GM19099 (cell line): Measurements from ENCODE around the gene OXER1.

Experiments
- POLR2A ChIP-seq: IDR thresholded peaks from 3 replicates; pipeline ENCODE4 v1.6.1; 2011; ENCODE audit warnings: low read depth; ENCODE audit not compliant: insufficient read length; ENCODE audit errors: extremely low read depth

OXER1 gene

DNA sequence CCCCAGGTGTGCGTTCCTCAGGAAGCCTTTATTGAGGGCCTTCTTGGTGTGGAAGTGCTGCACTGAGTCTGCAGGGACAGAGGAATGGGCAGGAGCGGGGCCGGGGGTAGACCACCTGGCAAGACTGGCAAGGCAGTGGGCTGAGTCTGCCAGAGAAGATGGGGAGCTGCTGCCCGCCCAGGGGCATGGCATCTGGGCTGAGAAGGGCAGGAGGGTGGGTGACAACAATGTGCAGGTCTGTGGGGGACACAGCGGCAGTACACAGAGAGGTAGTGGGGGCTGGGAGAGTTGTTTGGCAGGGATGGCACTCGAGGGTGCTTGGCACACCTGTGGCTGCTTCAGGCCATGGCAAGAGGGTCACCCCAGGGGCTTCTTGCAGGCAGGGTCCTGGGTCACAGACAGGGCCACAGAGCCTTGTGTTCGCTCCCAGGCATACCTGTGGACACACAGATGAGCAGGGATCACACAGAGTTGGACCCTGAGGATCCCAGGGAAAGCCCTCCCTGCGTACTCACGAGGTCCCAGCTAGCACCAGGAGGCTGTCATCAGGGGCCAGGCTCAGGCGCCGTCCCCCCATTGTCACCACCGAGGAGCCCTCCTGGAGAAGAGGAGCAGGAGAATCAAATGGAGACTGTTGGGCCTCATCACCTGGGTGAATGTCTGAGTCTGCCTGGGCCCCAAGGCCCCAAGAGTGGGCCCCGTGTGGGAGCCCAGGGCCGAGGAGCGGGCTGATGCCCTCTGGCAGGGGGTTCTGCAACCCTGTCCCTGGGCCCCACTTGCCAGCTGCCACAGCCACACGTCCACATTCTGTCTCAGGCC, 3.4 kb upstream of the OXER1 start:
- no peak for TF ChIP-seq POLR2A

DNA sequence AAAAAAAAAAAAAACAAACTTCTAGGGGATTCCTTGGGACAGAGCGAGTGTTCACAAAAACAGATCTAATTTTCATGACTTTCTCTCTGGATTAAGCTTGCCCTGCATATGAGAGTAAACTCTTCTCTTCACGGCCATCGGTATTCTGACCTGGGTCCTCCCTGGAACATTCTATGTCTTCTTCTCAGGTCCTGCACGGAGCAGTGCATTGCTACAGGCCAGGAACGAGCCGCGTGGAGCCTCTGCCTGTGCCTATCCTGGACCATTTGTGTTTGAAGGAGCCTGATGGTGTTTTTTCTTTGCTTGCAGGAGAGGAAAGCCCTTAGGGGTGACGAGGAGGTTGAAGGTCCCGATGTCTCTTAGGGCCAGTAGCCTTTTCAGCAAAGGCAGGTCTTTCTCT, 1.8 kb upstream of the OXER1 start:
- no peak for TF ChIP-seq POLR2A

DNA sequence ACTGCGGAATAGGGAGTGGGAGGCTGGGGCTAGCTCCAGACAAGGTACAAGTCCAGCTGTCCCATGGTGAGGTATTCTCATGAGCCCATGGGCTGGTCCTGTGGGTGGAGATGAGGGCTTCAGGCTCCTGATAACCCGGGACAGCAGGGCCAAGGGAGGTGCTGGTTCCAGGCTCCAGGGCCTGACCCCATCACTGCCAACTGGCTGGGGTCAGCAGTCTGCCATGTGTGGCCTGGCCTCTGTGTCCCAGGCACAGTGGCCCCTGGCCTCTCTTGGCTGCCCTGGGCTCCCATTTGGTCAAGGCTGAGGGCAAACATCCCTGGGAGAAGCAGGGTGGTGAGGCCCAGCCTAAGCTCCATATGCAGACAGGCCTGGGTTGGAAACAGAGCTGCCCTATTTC, 966 bp upstream of the OXER1 start:
- TF ChIP-seq POLR2A: no peak

DNA sequence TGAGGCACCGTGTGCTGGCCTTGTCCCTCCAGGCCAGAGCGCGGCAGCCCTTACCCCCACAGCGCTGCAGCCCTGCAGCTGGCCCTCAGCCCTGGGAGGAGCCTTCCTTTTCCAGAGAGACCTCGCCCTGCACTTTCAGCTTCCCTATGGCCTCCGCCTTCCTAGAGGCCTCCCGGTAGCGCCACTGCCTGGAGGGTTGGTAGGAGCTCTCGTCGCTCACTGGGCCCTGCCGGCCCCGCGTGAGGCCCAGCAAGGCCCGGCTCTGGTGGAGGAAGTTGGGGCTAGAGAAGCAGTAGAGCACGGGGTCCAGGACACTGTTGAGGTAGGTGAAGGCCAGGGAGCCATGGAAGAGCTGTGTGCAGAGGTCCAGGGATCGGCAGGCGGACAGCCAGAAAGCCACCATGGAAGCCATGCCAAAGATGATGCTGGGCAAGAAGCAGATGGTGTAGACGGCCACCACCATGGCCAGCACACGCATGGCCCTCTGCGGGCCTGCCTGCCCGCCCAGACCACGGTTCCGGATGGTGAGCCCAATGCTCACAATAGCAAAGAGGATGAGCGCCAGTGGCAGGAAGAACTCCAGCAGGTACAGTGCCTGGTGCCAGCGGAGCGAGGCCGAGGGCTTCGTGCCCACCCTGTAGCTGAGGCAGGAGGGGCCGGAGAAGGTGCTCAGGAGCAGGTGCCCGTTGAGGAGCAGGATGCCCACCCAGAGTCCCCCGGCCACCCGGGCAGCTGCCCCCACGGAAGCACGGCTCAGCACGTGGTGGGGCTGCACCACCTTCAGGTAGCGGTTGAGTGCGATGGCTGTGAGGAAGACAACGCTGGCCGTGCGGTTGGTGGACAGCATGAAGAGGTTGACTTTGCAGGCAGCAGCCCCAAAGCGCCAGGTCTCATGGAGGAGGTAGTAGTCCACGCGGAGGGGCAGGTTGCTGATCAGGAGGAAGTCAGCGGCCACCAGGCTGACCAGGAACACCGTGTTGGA, 821 bp downstream of the OXER1 start:
- TF ChIP-seq POLR2A: no peak

DNA sequence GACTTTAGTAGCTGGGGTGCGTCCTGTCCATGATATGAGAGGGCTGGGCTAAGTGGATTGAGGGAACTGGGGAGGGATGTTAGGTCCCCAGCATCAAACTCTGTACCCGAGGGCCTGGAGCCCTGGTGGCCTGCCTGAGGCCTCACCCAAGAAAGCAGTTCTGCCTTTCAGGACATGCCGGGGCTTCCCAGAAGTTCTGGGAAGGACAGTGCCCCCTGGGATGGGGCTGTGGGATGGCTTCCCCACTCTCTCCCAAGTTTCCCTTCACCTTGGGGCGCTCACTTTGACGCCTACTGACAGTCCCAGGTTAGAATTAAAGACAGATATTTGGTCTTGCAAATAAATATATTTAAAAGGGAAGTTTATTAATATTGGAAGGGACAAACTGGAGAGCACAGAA, 1.8 kb downstream of the OXER1 start:
- no peak for TF ChIP-seq POLR2A

DNA sequence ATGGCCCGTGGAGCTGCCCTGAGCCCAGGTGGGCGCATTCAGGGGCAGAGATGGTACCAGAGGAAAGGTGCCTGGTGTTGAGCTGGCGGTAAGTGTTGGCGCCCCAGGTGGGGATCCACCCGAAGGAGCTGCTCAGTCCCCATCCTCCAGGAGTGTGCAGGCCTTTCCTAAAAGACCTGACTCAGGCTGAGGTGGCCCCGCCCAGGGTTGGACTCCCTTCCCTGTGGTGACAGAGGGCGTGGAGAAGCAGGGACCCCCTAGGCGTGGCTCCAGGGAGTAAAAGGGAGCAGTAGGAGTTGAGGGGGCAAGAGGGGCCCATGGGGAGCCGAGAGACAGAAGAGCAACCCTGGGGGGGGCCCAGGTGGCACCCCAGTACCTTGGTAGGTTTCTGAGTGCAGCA, 2.4 kb downstream of the OXER1 start:
- no peak for TF ChIP-seq POLR2A

DNA sequence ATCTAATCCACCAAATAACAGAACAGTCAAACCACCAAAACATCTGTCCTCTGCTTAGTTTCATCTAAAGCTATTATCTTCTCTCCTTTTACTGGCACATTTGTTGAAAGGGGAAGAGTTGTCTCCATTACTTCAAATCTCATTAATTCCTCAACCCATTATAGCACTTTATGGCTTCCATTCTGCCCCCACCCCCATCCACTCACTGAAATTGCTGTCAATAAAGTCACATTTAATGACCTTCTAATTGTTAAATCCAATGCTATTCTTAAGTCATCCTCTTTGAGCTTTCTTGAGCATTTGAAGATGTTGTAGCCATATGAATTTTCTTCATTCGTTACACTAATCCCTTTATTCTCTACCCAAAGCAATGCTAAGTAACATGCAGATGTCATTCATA, 5.2 kb downstream of the OXER1 start:
- no peak for TF ChIP-seq POLR2A

DNA sequence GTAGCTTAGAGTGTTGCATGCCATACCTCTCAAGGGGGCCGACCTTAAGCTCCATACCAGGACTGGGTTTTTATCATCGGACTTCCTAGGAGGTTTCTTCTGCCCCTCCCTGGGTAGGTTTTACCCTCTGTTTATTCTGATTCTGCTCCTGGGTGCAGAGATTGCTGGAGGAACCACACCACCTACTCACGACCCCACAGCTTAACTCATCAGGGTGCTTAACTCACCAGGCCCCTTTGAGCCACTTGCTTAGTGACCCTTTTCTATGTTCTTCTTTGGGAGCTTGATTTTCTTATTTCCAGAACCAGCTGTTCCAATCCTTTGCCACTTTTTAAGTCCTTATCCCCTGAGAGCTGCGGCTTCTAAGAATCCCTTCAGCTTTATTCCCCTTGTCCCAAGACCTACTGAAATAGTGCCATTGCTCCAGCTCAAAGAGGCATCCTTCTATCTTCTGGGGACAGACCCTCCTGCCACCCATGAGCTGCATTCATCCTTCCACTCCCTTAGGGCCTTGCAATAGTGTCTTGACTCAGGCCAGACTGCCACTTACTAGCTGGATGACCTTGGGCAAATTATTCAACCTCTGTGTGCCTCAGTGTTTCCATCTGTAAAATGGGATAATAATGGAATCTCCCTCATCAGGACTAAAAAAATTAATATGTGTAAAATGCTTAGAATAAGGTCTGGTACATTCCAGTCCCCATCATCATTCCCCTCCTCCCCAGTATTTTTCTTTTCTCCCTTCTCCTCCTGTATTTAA, 5.8 kb downstream of the OXER1 start:
- no peak for TF ChIP-seq POLR2A

DNA sequence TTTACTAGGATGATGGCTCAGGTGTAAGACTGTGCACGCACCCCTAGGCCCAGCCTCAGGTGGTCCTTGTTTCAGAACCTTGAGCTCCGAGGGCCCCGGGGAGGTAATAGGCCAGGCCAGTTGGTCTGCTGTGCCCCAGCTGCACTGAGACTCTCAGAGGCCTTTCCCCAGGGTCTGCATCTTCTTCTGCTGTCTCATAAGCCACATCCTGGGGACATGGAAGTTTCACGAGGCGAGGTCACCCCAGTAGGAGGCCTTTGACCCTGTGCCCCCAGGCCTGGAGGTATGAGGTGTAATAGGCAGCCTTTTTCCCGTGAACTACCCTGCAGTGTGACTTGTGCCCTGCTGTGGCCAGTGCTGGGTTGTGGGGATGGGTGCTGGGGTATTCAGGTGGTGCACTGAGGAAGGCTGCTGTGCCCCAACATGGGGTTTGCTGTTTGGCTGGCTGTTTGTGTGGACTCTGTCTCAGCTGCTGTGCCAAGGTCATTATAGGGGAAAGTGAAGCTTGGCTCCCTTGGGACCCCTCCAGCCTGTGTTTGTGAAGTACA, 6.9 kb downstream of the OXER1 start:
- TF ChIP-seq POLR2A: no peak

DNA sequence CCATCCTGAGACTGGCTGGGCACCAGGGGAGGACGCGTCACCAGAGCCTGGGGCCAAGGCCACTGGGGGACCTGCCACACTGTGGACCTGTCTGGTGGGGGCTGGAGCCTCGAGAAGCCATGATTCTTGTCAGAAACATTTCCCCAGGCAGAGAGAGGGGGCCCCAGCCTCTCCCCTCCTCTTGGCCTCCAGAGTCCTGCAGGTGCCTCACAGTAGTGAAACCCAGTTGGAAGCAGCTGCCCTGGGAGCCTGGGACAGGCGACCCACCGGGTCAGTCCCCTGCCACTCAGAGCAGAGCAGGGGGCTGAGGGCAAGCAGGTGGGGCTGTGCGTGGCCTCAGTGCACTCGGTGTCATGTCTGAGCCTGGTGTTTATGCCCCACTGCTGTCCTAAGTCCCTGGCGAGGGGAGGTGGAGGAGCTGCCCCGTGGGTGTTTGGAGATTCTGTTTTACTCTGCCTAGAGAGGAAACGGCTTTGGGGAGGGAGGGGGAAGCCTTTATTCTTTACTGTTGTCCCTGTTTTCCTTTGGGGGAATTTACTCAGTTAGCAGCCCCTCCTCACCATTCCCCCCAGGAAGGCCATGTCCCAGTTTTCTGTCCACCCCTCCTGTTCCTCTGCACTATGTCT, 7.7 kb downstream of the OXER1 start:
- TF ChIP-seq POLR2A: no peak

DNA sequence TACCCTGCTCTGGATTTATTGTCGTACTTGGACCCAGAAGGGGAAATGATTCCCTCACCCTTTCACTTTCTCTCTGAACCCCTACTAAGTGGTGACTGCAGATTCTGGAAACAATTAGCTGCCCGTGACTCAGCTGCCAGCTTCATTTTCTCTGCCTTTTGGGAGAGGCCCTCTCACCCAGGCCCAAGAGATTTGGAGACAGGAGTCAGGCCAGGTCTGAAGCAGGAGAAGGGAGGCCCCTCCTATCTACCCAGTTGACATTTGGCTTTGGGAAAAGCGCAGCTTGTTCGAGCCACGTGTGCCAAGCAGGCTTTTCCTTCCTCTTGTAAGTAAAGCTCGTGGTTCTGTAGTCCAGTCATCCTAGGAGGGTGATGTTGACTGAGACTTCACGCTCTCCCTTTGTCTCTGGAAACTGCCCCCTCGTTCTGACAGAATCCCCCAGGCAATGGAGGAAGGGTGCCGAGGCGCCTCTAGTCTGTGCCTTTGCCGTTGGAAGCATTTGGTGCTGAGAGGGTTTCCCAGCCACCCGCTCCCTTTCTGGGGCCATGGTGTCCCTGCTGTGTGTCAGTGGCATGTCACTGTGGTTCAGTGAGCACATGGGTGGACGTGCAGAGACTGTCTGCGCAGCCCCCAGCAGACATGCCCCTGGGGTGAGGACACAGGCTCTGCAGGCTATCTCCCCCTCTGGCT, 8.6 kb downstream of the OXER1 start:
- TF ChIP-seq POLR2A: no peak

DNA sequence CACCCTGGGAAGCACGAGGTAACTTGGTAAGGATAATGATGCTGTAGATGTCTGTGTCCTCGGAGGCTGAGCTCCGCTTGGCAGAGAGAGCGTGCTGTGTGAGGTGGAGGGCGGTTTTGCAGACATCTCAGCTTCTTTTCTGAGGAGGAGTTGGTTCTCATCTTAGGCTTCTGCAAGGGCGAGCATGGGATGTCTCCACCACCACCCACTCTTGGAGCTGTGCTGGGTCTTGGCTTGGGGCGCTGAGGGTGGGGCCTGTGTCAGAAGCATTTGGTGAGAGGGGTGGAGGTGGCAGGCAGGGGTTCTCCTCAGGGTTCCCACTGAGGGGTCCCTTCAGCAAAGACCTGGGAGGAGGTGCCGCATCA, 9.2 kb downstream of the OXER1 start:
- no peak for TF ChIP-seq POLR2A

DNA sequence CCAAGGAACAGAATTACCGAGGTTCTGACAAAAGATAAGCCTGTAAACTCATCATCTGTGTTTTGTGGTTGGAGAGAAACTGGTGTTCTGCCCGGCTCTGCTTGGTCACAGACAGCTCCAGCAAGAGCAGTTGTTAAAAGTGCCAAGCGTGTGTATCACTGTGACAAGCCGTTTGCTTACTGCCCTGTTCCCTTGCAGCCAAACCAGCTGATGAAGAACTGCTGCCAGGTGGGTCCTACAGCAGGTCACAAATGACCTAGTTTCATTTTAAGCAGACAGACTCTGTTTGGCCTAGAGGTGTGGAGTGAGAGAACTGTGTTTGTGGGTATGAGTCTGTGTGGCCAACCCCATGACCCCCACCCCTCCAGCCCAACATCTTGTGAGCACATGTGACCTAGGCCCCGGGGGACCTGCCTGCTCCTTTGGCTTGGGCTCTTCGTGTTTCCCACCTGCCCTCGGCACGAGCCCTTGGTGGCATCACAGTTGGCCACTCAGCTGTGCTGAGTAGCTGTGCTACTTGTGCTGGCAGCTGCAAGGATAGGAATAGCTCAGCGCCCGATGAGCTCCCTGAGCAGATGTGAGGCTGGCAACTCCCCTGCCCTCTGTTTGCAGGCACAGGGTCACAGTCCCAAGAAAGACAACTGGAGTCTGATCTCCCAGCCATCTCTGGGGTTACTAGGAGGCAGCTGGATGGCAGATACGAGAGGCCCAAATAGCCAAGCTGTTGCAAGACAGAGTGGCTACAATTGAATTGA, 9.7 kb downstream of the OXER1 start:
- TF ChIP-seq POLR2A: no peak
